HG02973 (cell line): Measurements from ENCODE around the gene BCAT1.
"Not testable (repeated sequence)": the region's sequence is repeated elsewhere in the genome, so short reads cannot be mapped to it uniquely, and the experiment has no call there.

Source experiments
- ATAC-seq: cut with Tn5 transposase; IDR thresholded peaks from one replicate; pipeline ENCODE4 v1.9.1; 2021; ENCODE audit warnings: moderate library complexity; ENCODE audit not compliant: unreplicated experiment

Gene BCAT1

GRCh38 chr12:24860546-24860945, 88.4 kb downstream of the BCAT1 start:
- no peak for ATAC-seq

- no peak for ATAC-seq
Observed at GRCh38 chr12:24856541-24856940, 92.4 kb downstream of the BCAT1 start.

GRCh38 chr12:24854908-24855307, 94.0 kb downstream of the BCAT1 start:
- no peak for ATAC-seq

- ATAC-seq, result no peak
Observed at GRCh38 chr12:24854017-24854416, 94.9 kb downstream of the BCAT1 start.

GRCh38 chr12:24853588-24853987, 95.3 kb downstream of the BCAT1 start:
- ATAC-seq, result no peak

GRCh38 chr12:24853094-24853493, 95.8 kb downstream of the BCAT1 start:
- no peak for ATAC-seq

GRCh38 chr12:24852420-24852819, 96.5 kb downstream of the BCAT1 start:
- no peak for ATAC-seq

- ATAC-seq, result not testable (repeated sequence)
Observed at GRCh38 chr12:24851883-24852282, 97.0 kb downstream of the BCAT1 start.

- no peak for ATAC-seq
Observed at GRCh38 chr12:24851341-24851740, 97.6 kb downstream of the BCAT1 start.

GRCh38 chr12:24850496-24850895, 98.4 kb downstream of the BCAT1 start:
- ATAC-seq, result no peak

GRCh38 chr12:24848941-24849477, 99.9 kb downstream of the BCAT1 start:
- ATAC-seq, result no peak

GRCh38 chr12:24846689-24847088, 102.2 kb downstream of the BCAT1 start:
- no peak for ATAC-seq

- no peak for ATAC-seq
Observed at GRCh38 chr12:24845615-24846014, 103.3 kb downstream of the BCAT1 start.

GRCh38 chr12:24840046-24840800, 108.7 kb downstream of the BCAT1 start:
- no peak for ATAC-seq

GRCh38 chr12:24839268-24839791, 109.6 kb downstream of the BCAT1 start:
- ATAC-seq, result peak; percentile 88

GRCh38 chr12:24838531-24838950, 110.4 kb downstream of the BCAT1 start:
- ATAC-seq, result peak; percentile 47

- ATAC-seq, result no peak
Observed at GRCh38 chr12:24835377-24835776, 113.5 kb downstream of the BCAT1 start.

- ATAC-seq, result no peak
Observed at GRCh38 chr12:24833513-24833912, 115.4 kb downstream of the BCAT1 start.

- no peak for ATAC-seq
Observed at GRCh38 chr12:24823808-24824515, 124.9 kb downstream of the BCAT1 start.

- ATAC-seq, result peak; percentile 63
Observed at GRCh38 chr12:24822121-24822899, 126.6 kb downstream of the BCAT1 start.

GRCh38 chr12:24821691-24822090, 127.2 kb downstream of the BCAT1 start:
- peak; percentile 44 for ATAC-seq
